ENCODE measurements around the gene KIF18B. TPM values are rescaled to one million over a fixed set of nuclear protein-coding genes. Genes with fewer than 3 reads are reported as not detected.
A peak's percentile ranks its signal among the peaks of the same experiment; 100 is the strongest.

The KIF18B gene
- total and polyA plus RNA-seq, 2 donors from 2014 or later, result 0.44 TPM; not detected in 1

DNA sequence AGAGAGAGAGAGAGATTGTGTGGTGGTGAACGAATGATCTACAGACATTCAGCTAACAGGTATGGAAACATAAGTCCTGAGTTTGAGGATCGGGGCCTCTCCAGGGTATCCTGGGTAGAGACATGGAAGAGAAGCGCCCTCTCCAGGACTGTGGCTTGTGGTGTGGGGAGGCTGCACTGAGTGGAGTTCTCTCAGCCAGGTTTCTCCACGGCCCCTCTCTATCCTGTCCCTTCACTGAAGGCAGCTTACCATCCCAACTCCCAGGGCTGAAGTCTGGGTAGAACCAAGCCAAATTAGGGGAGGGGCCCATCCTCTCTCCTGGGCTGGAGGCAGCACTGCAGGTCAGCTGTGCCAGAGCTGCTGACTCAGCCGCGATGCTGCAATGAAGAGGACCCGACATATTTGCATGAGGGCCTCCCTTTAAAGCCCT is 14.4 kb upstream of the KIF18B start:
- no peak overlapping the region for H3K4me3 ChIP-seq (ENCODE audit: low read length in 3 of 3)
- no peak overlapping the region for H3K27ac ChIP-seq (ENCODE audit: low read depth in 2 of 2, low read length in 2 of 2)
- H3K36me3 ChIP-seq (ENCODE audit: control insufficient read depth in 2 of 3, insufficient read depth in 3 of 3, low read length in 3 of 3), result no peaks in the 10 kb centered on the region
- FAIRE-seq (no peak), DNase-seq (no peak)
- peaks cover 13% of the 10 kb centered on the region for H3K27me3 ChIP-seq (ENCODE audit: control insufficient read depth, insufficient read depth, low read length)
- H3K9me3 ChIP-seq (ENCODE audit: control insufficient read depth in 2 of 3, insufficient read depth in 1 of 3, low read length in 3 of 3), result no peaks in the 10 kb centered on the region
- H3K9ac ChIP-seq (ENCODE audit: low read length in 3 of 3), result no peak overlapping the region
- TF ChIP-seq, protein P1, sequence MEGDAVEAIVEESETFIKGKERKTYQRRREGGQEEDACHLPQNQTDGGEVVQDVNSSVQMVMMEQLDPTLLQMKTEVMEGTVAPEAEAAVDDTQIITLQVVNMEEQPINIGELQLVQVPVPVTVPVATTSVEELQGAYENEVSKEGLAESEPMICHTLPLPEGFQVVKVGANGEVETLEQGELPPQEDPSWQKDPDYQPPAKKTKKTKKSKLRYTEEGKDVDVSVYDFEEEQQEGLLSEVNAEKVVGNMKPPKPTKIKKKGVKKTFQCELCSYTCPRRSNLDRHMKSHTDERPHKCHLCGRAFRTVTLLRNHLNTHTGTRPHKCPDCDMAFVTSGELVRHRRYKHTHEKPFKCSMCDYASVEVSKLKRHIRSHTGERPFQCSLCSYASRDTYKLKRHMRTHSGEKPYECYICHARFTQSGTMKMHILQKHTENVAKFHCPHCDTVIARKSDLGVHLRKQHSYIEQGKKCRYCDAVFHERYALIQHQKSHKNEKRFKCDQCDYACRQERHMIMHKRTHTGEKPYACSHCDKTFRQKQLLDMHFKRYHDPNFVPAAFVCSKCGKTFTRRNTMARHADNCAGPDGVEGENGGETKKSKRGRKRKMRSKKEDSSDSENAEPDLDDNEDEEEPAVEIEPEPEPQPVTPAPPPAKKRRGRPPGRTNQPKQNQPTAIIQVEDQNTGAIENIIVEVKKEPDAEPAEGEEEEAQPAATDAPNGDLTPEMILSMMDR (IDR thresholded peaks at IDR 0.05; ENCODE audit: borderline replicate concordance, extremely low read depth, insufficient read depth), result no peak
- H3K4me1 ChIP-seq (ENCODE audit: control insufficient read depth in 2 of 3, insufficient read depth in 2 of 3, low read depth in 1 of 3, low read length in 3 of 3), result peaks cover 0 to 2% (median 0%) of the 10 kb centered on the region in 3 donors
- intact Hi-C loops (cut with DNase I), result no loop called here

DNA sequence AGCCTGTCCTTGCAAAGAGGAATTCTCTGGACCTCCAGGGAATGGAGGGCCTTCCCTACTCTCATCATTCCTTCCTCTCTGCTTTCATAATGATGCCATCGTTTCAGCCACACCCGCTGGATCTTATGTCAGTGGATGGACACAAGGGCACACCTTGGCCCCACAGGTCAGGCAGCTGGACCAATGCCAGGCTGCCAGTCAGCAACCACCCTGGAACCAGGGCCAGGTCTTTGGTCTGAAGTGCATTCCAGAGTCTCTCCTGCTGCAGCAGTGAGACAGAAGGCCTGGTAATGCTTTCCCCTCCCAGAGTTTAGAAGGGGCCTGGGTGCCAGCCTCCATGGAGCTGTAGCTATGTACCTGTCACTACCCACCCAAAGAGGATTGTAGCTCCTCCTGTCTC is 13.1 kb upstream of the KIF18B start:
- Histone ChIP-seq H3K9ac (ENCODE audit: low read length in 3 of 3) (no peak overlapping the region), H3K9me3 (ENCODE audit: control insufficient read depth in 2 of 3, insufficient read depth in 1 of 3, low read length in 3 of 3) (no peaks in the 10 kb centered on the region), H3K4me1 (ENCODE audit: control insufficient read depth in 2 of 3, insufficient read depth in 2 of 3, low read depth in 1 of 3, low read length in 3 of 3) (no peaks in the 10 kb centered on the region), H3K27ac (ENCODE audit: low read depth in 2 of 2, low read length in 2 of 2) (no peak overlapping the region), H3K4me3 (ENCODE audit: low read length in 3 of 3) (no peak overlapping the region), H3K36me3 (ENCODE audit: control insufficient read depth in 2 of 3, insufficient read depth in 3 of 3, low read length in 3 of 3) (no peaks in the 10 kb centered on the region), H3K27me3 (ENCODE audit: control insufficient read depth, insufficient read depth, low read length) (peaks cover 2% of the 10 kb centered on the region)
- TF ChIP-seq, protein P1 (IDR thresholded peaks at IDR 0.05; ENCODE audit: borderline replicate concordance, extremely low read depth, insufficient read depth), result no peak
- no peak for FAIRE-seq
- intact Hi-C loops (cut with DNase I), result no loop called here
- DNase-seq, result peak in 1 of 5 donors; percentile 52

DNA sequence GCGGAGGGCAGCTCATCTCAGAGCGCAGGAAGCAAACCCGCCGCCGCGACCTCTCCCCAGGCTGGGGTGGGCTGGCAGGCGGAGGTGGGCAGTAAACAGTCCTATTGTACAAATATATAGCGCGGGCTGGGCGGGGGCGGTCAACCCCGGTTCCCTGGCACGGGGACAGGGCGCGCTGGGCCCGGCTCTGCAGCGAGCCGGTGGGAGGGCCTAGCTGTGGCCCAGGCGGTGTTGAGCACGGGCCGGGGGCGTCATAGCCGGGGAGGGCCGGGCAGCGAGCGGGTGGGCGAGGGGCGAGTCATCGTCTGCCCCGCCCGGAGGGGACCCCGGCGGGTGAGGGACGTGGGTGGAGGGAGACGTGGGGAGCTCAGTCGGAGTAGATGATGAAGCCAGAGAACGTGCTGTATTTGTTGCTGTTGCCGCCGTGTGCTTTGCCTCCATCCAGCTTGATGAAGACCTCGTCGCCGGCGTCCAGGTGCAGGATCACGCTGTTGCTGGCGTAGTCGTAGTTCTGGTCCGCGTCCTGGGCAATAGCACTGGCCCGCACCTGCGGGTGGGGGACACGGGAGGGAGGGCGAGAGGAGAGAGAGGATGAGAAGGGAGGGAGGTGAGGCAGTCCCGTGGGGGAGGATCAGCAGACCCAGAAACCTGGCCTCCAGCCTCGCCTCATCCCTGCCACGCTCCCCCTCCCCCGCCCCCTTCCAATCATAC is 12.4 kb upstream of the KIF18B start:
- H3K4me3 ChIP-seq (ENCODE audit: low read length in 3 of 3), result no peak overlapping the region
- intact Hi-C loops (cut with DNase I), result no loop called here
- H3K27ac ChIP-seq (ENCODE audit: low read depth in 2 of 2, low read length in 2 of 2), result no peak overlapping the region
- H3K4me1 ChIP-seq (ENCODE audit: control insufficient read depth in 2 of 3, insufficient read depth in 2 of 3, low read depth in 1 of 3, low read length in 3 of 3), result no peaks in the 10 kb centered on the region
- H3K9ac ChIP-seq (ENCODE audit: low read length in 3 of 3), result no peak overlapping the region
- no peaks in the 10 kb centered on the region for H3K36me3 ChIP-seq (ENCODE audit: control insufficient read depth in 2 of 3, insufficient read depth in 3 of 3, low read length in 3 of 3)
- peak in 2 of 5 donors; percentile 45 to 74 for DNase-seq
- H3K9me3 ChIP-seq (ENCODE audit: control insufficient read depth in 2 of 3, insufficient read depth in 1 of 3, low read length in 3 of 3), result no peaks in the 10 kb centered on the region
- TF ChIP-seq, protein P1 (IDR thresholded peaks at IDR 0.05; ENCODE audit: borderline replicate concordance, extremely low read depth, insufficient read depth), result no peak
- no peak for FAIRE-seq
- no peaks in the 10 kb centered on the region for H3K27me3 ChIP-seq (ENCODE audit: control insufficient read depth, insufficient read depth, low read length)
